Anterior cingulate cortex (tissue), 58 donors: ENCODE results near the gene SLC2A8.

Experiments used
- DNase-seq, 58 donors: peaks; one replicate each; lab custom pipeline; 2025; lab: John Stamatoyannopoulos, UW

Gene SLC2A8

DNA sequence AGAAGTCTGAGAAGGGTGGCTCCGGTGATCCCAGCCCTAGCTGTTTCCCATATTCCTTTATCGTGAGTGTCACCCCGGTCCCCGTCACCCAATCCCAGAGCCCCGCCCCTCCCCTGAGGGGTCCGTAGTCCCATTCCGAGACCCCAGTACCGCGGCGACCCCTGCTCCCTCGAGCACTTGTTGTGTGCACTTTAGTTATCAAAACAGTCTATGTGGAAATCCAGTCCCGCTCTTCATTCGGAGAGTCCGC is 54.6 kb downstream of the SLC2A8 start:
- DNase-seq: no peak

DNA sequence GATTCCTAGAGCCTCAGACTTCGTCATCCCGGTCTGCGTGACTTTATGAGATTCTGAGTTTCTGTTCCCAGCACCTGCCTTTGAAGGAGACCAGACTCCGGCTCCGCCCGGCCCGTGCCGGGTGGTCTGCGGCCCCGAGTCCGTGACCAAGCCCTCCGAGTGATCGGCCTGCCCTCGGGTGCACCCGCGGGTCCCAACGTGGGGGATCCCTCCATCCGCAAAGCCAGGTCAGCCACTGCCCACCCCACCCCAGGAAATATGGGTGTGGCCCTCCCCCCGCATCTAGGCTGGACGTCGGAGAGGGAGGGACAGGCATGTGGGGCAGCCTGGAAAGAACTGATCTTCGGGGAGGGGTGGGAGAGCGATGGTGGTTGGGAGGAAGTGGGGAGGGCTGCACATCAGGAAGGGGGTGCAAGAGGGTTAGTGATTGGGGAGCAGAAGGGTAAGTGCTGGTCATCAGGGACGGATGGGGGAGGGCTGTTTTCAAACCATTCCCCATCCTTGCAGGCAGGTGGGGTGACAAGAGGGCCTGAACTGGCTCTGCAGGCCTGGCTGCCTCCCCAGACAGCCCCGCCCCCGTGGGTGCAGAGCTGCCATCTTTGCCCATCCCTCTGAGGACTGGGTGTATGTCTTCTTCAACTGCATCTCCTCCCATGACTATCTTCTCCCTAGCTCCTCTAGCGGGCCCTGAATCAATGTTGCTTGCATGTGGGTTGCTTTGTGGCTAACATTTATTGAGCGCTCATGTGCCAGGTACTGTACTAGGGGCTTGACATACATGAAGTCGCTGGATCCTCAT is 55.1 kb downstream of the SLC2A8 start:
- peak in 35 of 58 donors; percentile 14 to 70 (median 44) for DNase-seq

- DNase-seq: peak in 2 of 58 donors; percentile 7 to 24
These were observed 55.7 kb downstream of the SLC2A8 start for GRCh38 chr9:127452691-127453090.

- peak in 4 of 58 donors; percentile 7 to 16 (median 10) for DNase-seq
These were observed 58.5 kb downstream of the SLC2A8 start for GRCh38 chr9:127455324-127455992.

DNA sequence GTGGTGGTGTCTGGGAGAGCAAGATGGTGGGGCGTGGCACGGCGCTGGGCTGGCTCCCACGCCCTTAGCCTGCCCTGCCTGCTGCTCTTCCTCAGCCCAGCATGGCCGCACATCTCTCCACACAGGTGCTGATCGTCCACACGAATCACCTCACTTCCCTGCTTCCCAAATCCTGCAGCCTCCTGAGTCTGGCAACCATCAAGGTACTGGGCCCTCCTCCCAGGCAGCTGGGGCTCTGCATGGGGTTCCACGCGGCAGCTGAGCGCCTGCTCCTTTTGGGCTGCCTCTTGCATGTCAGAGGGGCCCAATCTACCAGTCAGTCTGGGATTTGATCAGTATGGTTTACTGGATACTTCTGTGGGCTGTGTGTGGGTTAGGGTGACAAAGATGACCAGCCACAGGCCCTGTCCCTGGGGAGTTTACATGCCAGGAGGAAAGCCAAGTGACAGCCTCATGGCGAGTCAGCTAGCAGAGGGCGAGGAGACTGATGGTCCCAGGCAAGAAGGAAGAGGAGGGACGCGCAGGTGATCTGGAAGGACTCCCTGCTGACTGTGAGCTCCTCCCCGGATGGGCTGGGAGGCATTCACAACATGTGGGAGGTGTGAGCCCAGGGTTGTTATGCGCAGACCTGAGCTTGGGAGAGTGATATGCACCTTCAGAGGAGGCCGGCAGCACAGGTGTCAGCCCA is 60.4 kb downstream of the SLC2A8 start:
- no peak for DNase-seq
